ENCODE measurements around the gene DIO1.

- TF ChIP-seq POLR2A (IDR thresholded peaks at IDR 0.05) (no peak), CTCF (IDR thresholded peaks at IDR 0.05) (no peak), POLR2AphosphoS5 (IDR thresholded peaks at IDR 0.05) (no peak)
Observed at GRCh38 chr1:53851571-53852285, 42.3 kb upstream of the DIO1 start.

All from suprapubic skin (tissue), 4 donors.